ENCODE measurements around the gene OSBPL3. TPM values are rescaled to one million over a fixed set of nuclear protein-coding genes. Genes with fewer than 3 reads are reported as not detected.

Gene OSBPL3
- polyA plus RNA-seq, 3 donors: 15.3 to 20.4 (median 17.5) TPM

DNA sequence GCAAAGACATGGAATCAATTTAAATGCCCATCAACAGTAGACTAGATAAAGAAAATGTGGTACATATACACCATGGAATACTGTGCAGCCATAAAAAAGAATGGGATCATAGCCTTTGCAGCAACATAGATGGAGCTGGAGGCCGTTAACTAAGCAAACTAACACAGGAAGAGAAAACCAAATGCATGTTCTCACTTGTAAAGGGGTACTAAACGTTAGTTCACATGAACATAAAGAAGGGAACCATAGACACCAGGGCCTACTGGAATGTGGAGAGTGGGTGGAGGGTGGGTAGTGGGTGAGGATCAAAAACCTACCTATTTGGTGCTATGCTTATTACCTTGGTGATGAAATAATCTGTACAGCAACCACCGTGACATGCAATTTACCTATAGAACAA, 144.3 kb downstream of the OSBPL3 start:
- DNase-seq (ENCODE audit: low read depth in 3 of 3, low spot score in 2 of 3): no peak

DNA sequence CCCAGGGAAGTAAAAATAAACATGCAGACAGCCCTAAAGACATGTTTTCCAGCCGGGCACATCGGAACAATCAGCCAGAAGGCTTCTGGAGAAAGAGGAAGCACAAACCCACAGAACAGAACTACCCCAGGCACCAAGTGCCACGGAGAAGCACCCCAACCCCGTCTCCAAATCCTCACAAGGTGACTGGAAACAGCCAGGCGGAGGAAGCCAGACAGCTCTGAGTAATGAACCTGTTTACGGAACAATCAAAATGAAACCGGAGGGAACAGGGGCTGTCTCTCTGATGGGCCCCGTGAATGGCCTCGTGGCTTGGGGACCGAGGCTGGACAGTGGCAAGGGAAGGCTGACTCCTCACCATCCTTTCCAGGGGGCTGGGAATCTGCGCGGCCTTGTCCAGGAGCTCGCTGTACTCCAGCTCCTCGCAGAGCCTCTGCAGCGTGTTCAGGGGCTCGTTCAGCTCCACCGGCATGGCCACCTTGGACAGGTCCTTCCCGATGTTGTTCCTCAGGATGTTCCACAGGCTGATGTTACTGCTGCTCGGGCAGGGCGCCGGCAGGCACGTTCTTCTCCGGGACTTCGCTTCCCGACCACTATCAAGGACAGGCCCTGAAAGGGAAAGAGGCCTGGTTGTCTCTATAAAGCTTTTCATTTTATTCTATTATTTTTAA, 145.7 kb downstream of the OSBPL3 start:
- no peak for DNase-seq (ENCODE audit: low read depth in 3 of 3, low spot score in 2 of 3)

DNA sequence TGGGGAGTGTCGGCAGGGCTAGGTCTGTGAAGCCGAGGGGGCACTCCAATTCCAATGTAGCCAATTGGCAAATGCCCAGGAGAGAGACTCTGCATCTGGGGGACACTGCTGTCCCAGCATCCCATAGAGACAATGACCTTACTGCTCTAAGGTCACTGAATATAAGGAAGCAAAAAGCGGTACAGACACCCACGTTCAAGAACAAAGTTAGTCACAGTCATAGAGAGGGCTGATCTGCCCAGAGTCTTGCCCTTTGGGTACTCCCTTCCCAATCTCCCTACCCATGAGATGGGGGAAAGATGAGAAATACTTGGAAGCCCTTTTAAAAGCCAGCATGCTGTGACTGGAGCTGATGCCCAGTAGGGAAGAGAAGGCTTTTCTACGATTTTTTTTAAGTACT, 146.4 kb downstream of the OSBPL3 start:
- no peak for DNase-seq (ENCODE audit: low read depth in 3 of 3, low spot score in 2 of 3)

DNA sequence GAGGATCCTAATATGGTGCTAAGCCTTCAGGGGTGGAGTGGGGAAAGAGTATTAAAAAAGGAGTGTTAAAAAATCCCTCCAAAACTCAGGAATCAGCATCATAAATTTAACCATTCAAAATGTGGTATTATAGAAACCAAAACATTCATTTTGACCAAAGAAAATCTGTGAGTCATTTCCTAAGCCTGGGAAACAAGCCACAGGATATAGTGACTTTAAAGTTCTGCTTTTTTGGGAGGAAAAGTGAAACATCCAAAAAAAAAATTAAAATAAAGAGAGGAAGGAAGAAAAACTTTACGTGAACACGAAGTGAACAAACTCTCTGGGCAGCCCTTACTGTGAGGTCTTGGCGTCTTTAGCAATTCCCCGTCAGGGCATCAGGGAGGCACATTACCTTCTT, 148.7 kb downstream of the OSBPL3 start:
- no peak for DNase-seq (ENCODE audit: low read depth in 3 of 3, low spot score in 2 of 3)

DNA sequence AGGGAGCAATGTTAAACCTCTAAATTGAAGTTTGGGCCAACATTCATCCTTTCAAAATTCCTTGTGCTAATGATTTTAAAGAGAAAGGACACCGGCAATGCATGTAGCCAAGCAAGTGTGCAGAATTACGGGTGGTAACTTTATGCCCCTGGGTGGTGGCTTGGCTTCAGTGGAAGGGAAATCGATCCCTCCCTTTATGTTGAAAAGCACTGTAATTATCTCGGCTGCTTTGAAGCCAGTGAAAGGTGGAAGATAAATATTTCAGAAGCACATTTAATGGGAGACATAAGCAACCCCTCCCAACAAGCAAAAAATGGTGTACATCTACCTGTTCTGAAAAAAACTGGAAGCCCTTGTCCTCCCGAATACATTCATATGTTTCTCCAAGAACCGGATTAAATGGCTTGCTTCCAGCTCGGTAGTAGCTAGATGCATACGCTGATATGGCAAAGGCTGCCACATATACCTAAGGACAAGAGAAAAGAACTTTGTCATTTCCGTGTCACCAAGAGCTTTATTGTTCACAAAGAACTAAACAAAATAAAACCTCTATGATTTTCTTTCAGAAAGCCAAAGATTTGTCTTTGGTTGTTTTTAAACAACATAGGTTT, 149.4 kb downstream of the OSBPL3 start:
- DNase-seq (ENCODE audit: low read depth in 3 of 3, low spot score in 2 of 3): no peak

DNA sequence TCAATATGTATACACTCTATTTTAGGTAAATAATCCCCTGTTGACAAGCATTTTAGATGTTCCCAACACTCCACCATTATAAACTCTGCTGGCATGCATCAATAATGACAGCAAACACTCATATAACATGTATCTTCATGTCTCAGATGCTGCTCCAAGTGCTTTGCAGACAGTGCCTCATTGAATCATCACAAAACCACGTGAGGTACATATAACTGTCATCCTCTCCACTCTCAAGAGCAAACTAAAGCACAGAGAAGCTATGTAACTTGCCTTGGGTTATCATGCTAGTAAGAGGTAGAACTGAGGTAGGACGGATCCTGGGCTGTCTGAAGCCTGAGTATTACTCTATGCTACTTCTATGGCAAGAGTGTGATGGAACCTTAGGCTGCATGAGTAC, 150.2 kb downstream of the OSBPL3 start:
- DNase-seq (ENCODE audit: low read depth in 3 of 3, low spot score in 2 of 3): no peak

DNA sequence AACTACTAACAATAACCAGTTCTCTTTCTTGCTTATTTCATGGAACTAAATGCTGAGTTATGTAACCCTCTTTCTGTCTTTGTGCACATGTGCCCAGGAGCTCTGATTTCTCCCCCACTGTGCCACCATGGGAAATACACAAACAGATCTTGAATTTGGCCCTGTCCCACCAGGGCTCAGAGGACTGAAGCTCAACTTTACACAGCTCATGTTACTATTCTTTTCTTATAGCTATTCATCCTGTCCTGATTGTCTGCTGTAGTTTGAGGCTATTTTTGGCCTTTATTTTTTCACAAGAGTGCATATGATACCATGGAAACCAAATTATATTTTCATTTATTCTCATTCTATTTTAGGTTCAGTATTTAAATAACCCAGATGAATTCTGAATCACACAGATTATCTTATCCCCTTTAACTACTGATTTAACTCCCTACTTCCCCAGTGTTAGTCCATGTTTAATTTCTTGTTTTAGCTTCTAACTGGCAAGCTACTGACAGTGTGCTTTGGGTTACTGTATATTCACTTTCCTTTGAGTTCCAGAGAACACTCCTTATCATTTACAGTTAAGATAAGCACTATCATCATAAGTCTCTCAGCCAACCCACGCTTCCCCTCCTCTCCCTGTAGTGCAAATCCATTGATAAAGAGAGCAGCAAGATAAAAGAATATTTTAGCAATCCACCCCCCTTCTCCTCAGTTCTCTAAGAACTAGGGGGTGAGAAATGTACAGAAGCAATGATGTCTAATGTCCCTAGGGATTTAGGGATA, 150.9 kb downstream of the OSBPL3 start:
- no peak for DNase-seq (ENCODE audit: low read depth in 3 of 3, low spot score in 2 of 3)

DNA sequence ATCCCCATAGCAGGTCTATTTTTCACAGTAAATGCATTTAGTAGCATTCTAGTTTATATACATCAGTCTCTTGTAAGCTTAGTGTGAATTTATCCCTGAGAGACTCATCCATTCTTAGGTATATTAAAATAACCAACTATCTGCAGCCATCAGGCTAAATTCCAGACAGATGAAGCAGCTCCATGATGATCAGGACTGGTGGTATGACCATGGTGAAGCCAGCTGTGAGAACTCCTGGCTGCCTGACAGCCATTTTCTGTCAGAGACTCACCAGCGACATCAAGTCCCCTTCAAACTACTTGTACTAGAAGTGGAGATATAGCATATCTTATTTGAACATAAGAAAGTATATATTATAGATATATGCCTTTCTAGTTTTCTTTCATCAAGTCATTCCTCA, 152.4 kb downstream of the OSBPL3 start:
- DNase-seq (ENCODE audit: low read depth in 3 of 3, low spot score in 2 of 3): no peak

DNA sequence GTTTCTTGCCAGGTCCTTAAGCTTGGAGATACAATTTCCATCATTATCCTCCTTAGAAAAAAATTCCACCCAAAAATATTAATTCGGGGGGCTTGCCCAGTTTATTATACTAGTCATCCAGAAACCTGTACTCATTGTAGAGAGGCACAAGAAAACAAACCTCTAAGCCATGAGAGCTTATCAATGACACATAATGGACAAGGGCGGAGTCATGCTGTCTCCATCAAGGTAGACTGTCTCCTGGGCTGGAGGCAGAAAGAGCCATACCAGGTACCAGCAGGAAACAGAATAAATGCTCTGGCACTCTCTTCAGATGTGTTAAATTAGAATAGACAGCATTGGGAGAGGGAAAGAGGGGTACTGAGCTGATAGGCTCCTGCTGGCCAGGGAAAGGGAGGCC, 153.0 kb downstream of the OSBPL3 start:
- no peak for DNase-seq (ENCODE audit: low read depth in 3 of 3, low spot score in 2 of 3)

DNA sequence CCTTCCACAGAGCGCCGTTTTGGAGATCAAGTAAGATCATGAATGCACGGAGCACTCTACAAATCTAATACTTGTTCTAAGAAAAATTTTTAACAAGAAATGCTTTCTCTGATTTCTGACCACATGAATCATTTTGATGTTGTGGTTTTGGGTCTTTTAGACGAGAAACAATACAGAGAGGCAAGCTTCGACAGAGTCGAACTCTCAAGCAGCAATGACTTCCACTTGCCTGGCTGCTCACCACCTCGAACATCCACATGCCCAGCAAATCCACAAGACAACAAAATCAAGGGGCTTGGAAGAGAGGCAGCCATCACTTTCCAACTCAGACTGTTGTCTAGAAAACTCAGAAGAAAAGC, 153.3 kb downstream of the OSBPL3 start:
- DNase-seq (ENCODE audit: low read depth in 3 of 3, low spot score in 2 of 3): no peak

DNA sequence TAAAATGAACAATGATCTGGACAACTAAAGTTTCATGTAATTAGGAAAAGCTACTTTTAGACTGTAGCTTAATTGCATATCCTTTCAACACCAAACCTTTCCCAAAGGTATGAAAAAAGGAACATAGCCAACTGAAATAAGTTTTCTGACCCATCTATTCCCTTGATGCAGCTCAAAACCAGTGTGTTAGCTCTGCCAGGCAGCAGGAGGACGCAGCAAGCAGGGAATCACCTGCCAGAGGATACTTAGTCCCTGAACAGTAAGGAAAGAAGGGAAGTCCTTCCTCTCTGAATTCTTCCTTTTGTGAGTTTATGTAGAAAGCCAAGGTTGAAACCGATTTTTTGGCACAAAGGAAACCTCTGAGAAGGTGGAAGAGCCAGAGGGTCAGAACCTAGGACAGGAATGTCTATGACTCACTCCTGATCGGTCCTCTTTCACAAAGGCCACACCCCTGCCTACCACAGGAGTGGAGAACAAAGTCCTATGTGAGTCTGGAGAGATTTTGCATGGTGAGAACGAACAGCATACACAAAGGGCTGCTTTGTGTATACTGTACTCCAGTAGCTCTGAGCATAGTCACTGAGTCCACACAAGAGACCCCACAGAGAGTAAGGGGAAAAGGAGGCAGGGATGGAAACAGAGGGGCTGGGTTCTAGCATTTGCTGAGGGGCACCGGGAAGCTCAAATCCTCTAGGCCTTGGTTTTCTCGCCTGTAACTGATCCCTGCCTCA, 153.9 kb downstream of the OSBPL3 start:
- no peak for DNase-seq (ENCODE audit: low read depth in 3 of 3, low spot score in 2 of 3)

DNA sequence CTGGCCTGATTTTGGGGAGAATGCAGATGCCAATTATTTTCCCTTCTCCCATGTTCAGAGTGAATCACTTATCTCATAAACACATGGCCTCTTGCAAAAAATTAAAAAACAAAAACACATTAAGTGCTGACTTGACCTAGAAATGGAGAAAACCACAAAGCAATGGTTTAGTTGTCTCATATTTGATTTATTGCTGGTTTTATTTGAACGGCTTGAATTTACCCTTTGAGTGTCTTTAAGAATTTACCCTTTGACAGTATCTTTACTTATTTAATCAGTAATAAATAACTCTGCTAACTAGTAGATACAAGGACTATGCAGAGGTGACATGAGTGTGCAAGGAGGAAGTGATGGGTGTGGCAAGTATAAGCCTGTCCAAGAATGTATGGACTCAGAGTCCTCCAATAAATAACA, 154.6 kb downstream of the OSBPL3 start:
- DNase-seq (ENCODE audit: low read depth in 3 of 3, low spot score in 2 of 3): no peak

DNA sequence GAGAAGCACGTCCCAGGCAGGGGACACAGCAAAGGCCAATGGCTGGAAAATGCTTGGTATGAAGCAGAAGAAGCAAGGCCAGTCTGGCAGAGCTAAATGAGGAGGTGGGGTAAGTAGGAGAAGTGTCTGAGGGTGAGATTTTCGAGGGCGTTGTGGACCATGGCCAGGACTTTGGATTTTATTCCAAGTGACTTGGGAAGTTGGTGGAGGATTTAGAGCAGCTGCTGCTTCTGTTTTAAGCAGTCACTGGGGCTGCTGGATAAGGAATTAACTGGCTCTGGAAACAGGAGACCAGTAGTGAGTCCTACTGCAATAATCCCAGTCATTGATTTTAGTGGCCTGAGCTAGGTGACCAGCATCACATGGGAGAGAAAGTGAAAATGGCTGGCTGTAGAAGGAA, 155.1 kb downstream of the OSBPL3 start:
- DNase-seq (ENCODE audit: low read depth in 3 of 3, low spot score in 2 of 3): no peak

DNA sequence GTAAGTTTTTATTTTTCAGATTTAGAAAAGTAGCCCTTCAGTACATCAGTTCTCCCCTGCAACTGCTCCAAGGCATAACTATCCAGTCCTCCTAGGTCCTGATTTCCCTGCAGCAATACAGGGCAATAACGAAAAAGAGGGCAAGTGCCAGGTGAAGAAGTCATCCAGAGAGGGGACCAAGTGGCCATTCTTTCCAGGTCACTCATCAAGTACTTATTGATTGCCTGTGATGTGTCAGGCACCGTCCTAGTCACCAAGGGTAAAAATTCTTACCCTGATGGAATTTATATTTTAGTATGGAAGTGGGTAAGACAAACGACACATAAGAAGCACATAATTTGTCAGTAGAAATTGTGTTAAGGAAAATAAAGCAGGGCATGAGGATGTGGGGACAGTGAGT, 155.6 kb downstream of the OSBPL3 start:
- DNase-seq (ENCODE audit: low read depth in 3 of 3, low spot score in 2 of 3): no peak

DNA sequence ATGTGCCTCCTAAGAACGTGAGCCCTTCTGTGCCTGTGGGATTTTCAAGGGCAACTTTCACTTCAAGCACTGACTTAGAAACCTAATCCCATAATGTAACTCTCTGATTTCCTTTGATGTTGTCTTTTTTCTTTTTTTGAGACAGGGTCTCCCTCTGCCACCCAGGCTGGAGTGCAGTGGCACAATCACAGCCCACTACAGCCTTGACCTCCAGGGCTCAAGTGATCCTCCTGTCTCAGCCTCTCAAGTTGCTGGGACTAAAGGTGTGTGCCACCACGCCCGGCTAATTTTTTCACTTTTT, 158.3 kb downstream of the OSBPL3 start:
- DNase-seq (ENCODE audit: low read depth in 3 of 3, low spot score in 2 of 3): no peak

DNA sequence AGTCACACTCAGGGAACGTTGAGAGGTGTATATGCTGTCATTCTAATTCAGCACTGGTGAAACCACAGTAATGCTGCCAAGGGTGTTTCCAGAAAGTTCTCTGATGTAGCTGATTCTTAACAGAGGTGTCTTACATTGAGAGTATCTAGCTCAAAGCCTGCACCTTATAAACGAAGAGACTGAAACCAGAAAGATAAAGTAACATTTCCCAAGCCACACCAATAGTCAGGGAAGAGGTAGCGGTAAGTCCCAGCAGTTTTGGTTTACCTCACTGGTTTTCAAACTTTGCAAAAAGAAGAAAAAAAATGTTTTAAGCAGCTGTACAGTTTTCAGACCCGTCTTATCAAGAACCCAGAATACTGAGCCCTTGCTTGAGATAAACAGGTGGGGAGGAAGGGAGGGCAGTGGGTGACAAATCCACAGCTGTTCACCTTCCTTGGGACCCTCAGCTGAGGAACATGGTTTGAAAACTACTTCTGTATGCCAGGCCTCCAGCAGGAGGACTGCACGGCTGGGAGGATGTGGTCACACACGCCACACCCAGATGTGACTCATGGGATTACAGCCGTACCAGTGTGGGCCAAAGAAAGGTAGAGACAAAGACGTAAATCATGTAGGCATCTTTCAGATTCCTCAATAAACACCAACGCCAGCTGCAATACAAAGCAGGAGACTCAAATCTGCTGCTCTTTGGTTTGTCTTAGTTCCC, 158.8 kb downstream of the OSBPL3 start:
- DNase-seq (ENCODE audit: low read depth in 3 of 3, low spot score in 2 of 3): no peak

DNA sequence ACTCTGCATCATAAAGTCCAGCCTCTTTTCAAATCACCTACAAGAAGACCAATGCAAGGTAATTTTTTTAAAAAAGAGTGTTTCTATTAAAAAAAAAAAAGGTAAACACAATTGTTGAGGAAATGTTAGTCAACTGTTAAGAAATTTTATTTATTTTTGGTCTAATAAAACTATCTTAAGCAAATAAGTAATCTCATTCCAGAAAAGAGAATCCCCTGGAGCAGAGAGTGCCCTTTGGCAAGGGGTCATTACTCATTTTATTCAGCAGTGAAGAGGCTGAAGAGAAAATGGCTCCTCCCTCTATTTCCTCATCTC, 159.3 kb downstream of the OSBPL3 start:
- DNase-seq (ENCODE audit: low read depth in 3 of 3, low spot score in 2 of 3): no peak

DNA sequence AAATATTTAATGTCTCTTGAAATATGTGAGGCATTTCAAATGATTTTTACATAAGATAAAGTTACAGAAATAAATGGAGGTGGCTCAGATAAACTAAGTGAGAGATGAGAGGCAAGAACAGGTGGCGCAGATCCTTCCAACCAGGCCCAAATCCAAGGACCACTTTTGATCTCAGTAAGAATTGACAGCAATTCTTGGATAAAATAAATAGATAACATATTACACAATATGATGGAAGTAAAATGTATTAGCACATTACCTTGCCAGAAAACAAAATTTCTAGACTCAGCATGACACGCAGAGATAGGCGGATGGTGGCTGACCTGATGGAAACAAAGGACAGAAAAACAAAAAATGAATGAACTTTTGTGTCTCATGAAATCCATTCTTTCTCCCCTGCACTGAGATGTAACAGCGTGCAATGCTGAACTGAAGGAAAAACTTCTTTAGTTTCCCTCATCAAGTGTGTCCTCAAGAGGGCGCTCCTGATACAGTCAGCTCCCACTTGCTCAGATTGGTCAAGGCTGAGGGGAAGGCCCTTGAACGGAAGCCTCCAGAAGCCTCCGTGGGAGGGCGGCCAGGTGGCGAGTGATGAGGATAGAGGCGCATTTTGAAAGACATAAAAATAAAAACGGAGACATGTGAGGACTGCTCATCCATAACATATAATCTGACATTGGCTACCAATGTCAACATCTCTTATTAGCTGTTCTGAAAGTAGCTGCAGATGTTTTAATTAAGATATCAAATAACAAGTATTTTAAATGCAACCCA, 159.9 kb downstream of the OSBPL3 start:
- DNase-seq (ENCODE audit: low read depth in 3 of 3, low spot score in 2 of 3): peak; percentile 72 to 77 (median 75)

DNA sequence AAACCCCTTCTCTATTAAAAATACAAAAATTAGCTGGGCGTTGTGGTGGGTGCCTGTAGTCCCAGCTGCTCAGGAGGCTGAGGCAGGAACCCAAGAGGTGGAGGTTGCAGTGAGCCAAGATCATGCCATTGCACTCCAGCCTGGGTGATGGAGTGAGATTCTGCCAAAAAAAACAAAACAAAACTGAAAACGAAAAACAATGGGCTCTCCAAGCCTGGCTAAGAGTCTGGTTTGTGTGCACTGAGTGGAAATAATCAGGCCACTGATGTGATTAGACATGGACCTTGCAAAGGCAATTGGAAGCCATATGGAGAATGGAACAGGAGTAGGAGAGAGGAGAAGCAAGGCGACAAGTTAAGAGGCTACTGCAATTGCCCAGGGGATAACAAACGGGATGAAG, 162.6 kb downstream of the OSBPL3 start:
- no peak for DNase-seq (ENCODE audit: low read depth in 3 of 3, low spot score in 2 of 3)

DNA sequence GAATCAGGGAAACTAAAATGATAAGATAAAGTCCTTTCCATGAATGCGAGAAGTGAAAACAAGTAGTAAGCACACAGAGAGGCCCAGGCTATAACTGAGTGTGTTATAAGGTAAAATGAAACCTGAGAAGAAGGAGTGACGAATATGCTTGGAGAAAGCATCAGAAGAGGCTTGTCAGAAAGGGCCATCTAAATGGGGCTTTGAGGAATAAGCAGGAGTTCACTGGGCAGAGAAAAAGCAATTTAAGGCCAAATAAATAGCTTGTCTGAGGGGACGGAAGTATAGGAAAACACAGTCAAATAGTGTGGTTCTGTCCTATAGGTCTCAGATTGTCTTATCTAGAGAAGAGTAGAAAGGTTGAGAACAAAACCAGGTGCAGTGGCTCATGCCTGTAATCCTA, 163.1 kb downstream of the OSBPL3 start:
- DNase-seq (ENCODE audit: low read depth in 3 of 3, low spot score in 2 of 3): no peak

Measured in right renal cortex interstitium (tissue), 3 donors.